HCT116 (cell line): Measurements from ENCODE around the gene FNDC3B. TPM values are rescaled to one million over a fixed set of nuclear protein-coding genes. Genes with fewer than 3 reads are reported as not detected.

Source experiments
- ATAC-seq: fragments of 200-7000 bp; cut with Tn5 transposase; 2 replicates; pipeline ENCODE4 v1.9.1; 2020; ENCODE audit warnings: mild to moderate bottlenecking, moderate library complexity
- BruUV-seq: library from RNA; stranded (reverse); fragments of 400-500 nt; replicated peaks from 2 replicates; lab custom pipeline; 2021; lab: Mats Ljungman, UMichigan
- CTCF ChIA-PET: fragments of 300-600 bp; sonication (Branson Sonifier 250); formaldehyde crosslinking; loops from one replicate; lab custom pipeline; 2021; ENCODE audit warnings: antibody characterized with exemption; lab: Charles Lee
- POLR2A ChIA-PET: fragments of 300-600, 350-600 bp; sonication (Branson Sonifier 250); formaldehyde crosslinking; loops from one replicate; lab custom pipeline; 2021; ENCODE audit warnings: antibody characterized with exemption; lab: Charles Lee
- RAD21 ChIA-PET, 2 experiments: fragments of 300-600 bp; sonication (Branson Sonifier 250); formaldehyde crosslinking; loops; one replicate each; lab custom pipeline; 2023; ENCODE audit warnings: low total read pairs in 2 of 2; ENCODE audit not compliant: uncharacterized antibody in 2 of 2, unreplicated experiment in 2 of 2, low non-redundant PET in 1 of 2; lab: Charles Lee
- DNase-seq: peaks from one replicate; pipeline ENCODE4 v3.0.0-alpha.2; 2010; ENCODE audit warnings: low read depth, low spot score
- H2AFZ ChIP-seq: fragments of 200-600 bp; shearing (Covaris generic), sonication (generic); 2 replicates; pipeline ENCODE4 v1.6.1; 2017; ENCODE audit warnings: low read depth, mixed run types, mixed read lengths, antibody characterized with exemption, low read length; ENCODE audit not compliant: poor library complexity, severe bottlenecking
- H3K27ac ChIP-seq: 2 replicates; pipeline ENCODE4 v1.5.1; 2012; ENCODE audit warnings: low read depth, low read length
- H3K27me3 ChIP-seq: fragments of 200-600 bp; sonication (generic); 2 replicates; pipeline ENCODE4 v1.6.1; 2016; ENCODE audit warnings: mixed run types, low read length, mixed read lengths; ENCODE audit not compliant: insufficient read depth
- H3K36me3 ChIP-seq, 2 experiments: fragments of 200-500 bp in 1 of 2; fragments of 200-600 bp in 1 of 2; sonication (Bioruptor generic) in 1 of 2; sonication (generic) in 1 of 2; 2 replicates each; pipeline versions ENCODE4 v1.5.1 to v1.6.1; 2014 to 2016; ENCODE audit warnings: low read length in 2 of 2, inconsistent platforms in 1 of 2, mixed read lengths in 1 of 2, mixed run types in 1 of 2; ENCODE audit not compliant: insufficient read depth in 2 of 2, control insufficient read depth in 1 of 2
- H3K4me1 ChIP-seq, 2 experiments: fragments of 200-600 bp in 1 of 2; sonication (generic) in 1 of 2; 2 replicates each; pipeline versions ENCODE4 v1.5.1 to v1.6.1; 2012 to 2017; ENCODE audit warnings: low read length in 2 of 2, inconsistent platforms in 1 of 2, mild to moderate bottlenecking in 1 of 2, mixed read lengths in 1 of 2, mixed run types in 1 of 2, moderate library complexity in 1 of 2; ENCODE audit not compliant: insufficient read depth in 2 of 2, control insufficient read depth in 1 of 2
- H3K4me2 ChIP-seq: fragments of 200-600 bp; sonication (generic); 2 replicates; pipeline ENCODE4 v1.6.1; 2017; ENCODE audit warnings: mixed run types, low read length, mixed read lengths
- H3K4me3 ChIP-seq, 2 experiments: fragments of 200-600 bp in 1 of 2; sonication (generic) in 1 of 2; replicated peaks in 1 of 2; 2 replicates each; pipeline ENCODE4 v1.5.1; 2011 to 2016; ENCODE audit warnings: low read length in 2 of 2, control low read depth in 1 of 2, low read depth in 1 of 2, mild to moderate bottlenecking in 1 of 2, mixed read lengths in 1 of 2, mixed run types in 1 of 2
- H3K79me2 ChIP-seq: fragments of 200-600 bp; sonication (generic); 2 replicates; pipeline ENCODE4 v1.6.1; 2017; ENCODE audit warnings: mild to moderate bottlenecking, mixed run types, low read length, moderate library complexity, mixed read lengths; ENCODE audit not compliant: insufficient read depth
- H3K9ac ChIP-seq: fragments of 200-600 bp; sonication (generic); 2 replicates; pipeline ENCODE4 v1.6.1; 2016; ENCODE audit warnings: low read length, mixed read lengths
- H3K9me2 ChIP-seq: fragments of 200-600 bp; sonication (generic), shearing (Covaris generic); 2 replicates; pipeline ENCODE4 v1.6.1; 2017; ENCODE audit warnings: mixed run types, mild to moderate bottlenecking, moderate library complexity; ENCODE audit not compliant: insufficient read depth
- H3K9me3 ChIP-seq, 2 experiments: fragments of 200-500 bp in 1 of 2; fragments of 200-600 bp in 1 of 2; sonication (Bioruptor generic) in 1 of 2; sonication (generic) in 1 of 2; 2 replicates each; pipeline ENCODE4 v1.6.1; 2014 to 2017; ENCODE audit warnings: low read length in 2 of 2, mixed read lengths in 2 of 2, inconsistent platforms in 1 of 2, low read depth in 1 of 2, mild to moderate bottlenecking in 1 of 2, mixed run types in 1 of 2, moderate library complexity in 1 of 2; ENCODE audit not compliant: control insufficient read depth in 1 of 2, insufficient read depth in 1 of 2
- H4K20me1 ChIP-seq: fragments of 200-600 bp; sonication (generic), shearing (Covaris generic); 2 replicates; pipeline ENCODE4 v1.6.1; 2017; ENCODE audit warnings: mixed run types, mild to moderate bottlenecking, moderate library complexity; ENCODE audit not compliant: insufficient read depth
- CBX3 ChIP-seq: IDR thresholded peaks from 2 replicates; pipeline ENCODE4 v1.6.1; 2012; ENCODE audit warnings: low read depth
- ELF1 ChIP-seq: IDR thresholded peaks from 2 replicates; pipeline ENCODE4 v1.6.1; 2012; ENCODE audit warnings: low read depth, borderline replicate concordance
- EZH2phosphoT487 ChIP-seq: fragments of 200-600 bp; IDR thresholded peaks from 2 replicates; pipeline ENCODE4 v1.6.1; 2018; ENCODE audit warnings: antibody characterized with exemption, borderline replicate concordance
- POLR2AphosphoS5 ChIP-seq: IDR thresholded peaks from 2 replicates; pipeline ENCODE4 v1.6.1; 2011; ENCODE audit warnings: mild to moderate bottlenecking, low read depth, low read length, moderate library complexity
- SIN3A ChIP-seq: IDR thresholded peaks from 2 replicates; pipeline ENCODE4 v1.6.1; 2012; ENCODE audit warnings: low read depth
- ZNF274 ChIP-seq: fragments of 200-500 bp; sonication (Bioruptor generic); IDR thresholded peaks from 2 replicates; pipeline ENCODE4 v1.6.1; 2014; ENCODE audit warnings: mild to moderate bottlenecking, low read depth, low read length, inconsistent platforms
- intact Hi-C: fragments of 100-400 bp; cut with micrococcal nuclease; formaldehyde crosslinking; loops from 2 replicates; pipeline ENCODE4 v1.10.0; 2022
- total RNA-seq: library from RNA; stranded (reverse); gene quantifications from one replicate; pipeline ENCODE4 v1.2.1, GENCODE V29; 2021; ENCODE audit not compliant: unreplicated experiment
- TF ChIP-seq, protein P1 (sequence below): IDR thresholded peaks from 2 replicates; pipeline ENCODE4 v1.6.1; 2012
- TF ChIP-seq, protein P2 (sequence below): IDR thresholded peaks from 2 replicates; pipeline ENCODE4 v1.6.1; 2012; ENCODE audit warnings: low read depth

Gene FNDC3B
- total RNA-seq, 1 experiment from 2014 or later = 45.7 TPM

DNA sequence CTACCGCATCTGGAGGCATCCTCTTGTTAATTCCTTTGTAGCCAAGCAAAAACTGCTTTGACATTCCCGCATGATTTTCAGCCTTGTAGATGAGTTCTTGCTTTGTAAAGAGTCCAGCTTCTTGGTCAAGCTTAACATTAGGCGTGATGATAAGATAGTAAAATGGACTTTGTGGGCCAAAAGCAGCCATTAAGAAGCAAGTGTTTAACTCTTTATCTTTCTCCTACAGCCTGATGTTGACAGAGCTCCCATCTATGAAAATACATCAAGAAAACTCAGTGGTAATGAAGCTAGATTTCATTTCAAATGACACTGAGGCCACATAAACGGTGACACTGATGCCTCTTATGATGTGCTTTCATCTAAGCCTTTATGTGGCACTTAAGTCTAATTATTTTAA lies 33.2 kb downstream of the FNDC3B start:
- H3K9ac ChIP-seq = no peak overlapping the region
- CTCF ChIA-PET = no interaction called here
- no peaks in the 10 kb centered on the region for H4K20me1 ChIP-seq
- DNase-seq = no peak
- no peak overlapping the region for H3K4me3 ChIP-seq
- no peak overlapping the region for H3K27ac ChIP-seq
- peaks cover 48% of the 10 kb centered on the region for H3K79me2 ChIP-seq
- no peak for ATAC-seq
- no peaks in the 10 kb centered on the region for H3K9me2 ChIP-seq
- POLR2A ChIA-PET = no interaction called here
- H3K9me3 ChIP-seq = no peaks in the 10 kb centered on the region
- no peaks in the 10 kb centered on the region for H3K27me3 ChIP-seq
- intact Hi-C loops = no loop called here
- no peak overlapping the region for H3K4me2 ChIP-seq
- H2AFZ ChIP-seq = no peak overlapping the region
- no peaks in the 10 kb centered on the region for H3K4me1 ChIP-seq
- no peaks in the 10 kb centered on the region for H3K36me3 ChIP-seq
- RAD21 ChIA-PET = no interaction called here
- BruUV-seq = no TSS peak
- TF ChIP-seq, protein P1, sequence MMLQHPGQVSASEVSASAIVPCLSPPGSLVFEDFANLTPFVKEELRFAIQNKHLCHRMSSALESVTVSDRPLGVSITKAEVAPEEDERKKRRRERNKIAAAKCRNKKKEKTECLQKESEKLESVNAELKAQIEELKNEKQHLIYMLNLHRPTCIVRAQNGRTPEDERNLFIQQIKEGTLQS = no peak
- no peak for TF ChIP-seq ELF1
- TF ChIP-seq EZH2phosphoT487 = no peak
- no peak for TF ChIP-seq CBX3
- no peak for TF ChIP-seq SIN3A
- no peak for TF ChIP-seq ZNF274
- TF ChIP-seq, protein P2, sequence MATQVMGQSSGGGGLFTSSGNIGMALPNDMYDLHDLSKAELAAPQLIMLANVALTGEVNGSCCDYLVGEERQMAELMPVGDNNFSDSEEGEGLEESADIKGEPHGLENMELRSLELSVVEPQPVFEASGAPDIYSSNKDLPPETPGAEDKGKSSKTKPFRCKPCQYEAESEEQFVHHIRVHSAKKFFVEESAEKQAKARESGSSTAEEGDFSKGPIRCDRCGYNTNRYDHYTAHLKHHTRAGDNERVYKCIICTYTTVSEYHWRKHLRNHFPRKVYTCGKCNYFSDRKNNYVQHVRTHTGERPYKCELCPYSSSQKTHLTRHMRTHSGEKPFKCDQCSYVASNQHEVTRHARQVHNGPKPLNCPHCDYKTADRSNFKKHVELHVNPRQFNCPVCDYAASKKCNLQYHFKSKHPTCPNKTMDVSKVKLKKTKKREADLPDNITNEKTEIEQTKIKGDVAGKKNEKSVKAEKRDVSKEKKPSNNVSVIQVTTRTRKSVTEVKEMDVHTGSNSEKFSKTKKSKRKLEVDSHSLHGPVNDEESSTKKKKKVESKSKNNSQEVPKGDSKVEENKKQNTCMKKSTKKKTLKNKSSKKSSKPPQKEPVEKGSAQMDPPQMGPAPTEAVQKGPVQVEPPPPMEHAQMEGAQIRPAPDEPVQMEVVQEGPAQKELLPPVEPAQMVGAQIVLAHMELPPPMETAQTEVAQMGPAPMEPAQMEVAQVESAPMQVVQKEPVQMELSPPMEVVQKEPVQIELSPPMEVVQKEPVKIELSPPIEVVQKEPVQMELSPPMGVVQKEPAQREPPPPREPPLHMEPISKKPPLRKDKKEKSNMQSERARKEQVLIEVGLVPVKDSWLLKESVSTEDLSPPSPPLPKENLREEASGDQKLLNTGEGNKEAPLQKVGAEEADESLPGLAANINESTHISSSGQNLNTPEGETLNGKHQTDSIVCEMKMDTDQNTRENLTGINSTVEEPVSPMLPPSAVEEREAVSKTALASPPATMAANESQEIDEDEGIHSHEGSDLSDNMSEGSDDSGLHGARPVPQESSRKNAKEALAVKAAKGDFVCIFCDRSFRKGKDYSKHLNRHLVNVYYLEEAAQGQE = no peak
- no peak for TF ChIP-seq POLR2AphosphoS5
- TF ChIP-seq, all 23 proteins: peak for 0
